Measurements from ENCODE around the gene SETD3. TPM values are rescaled to one million over a fixed set of nuclear protein-coding genes. Genes with fewer than 3 reads are reported as not detected.

Gene SETD3
- total and polyA plus RNA-seq, 4 donors, result 41.0 to 66.0 (median 56.8) TPM

GRCh38 chr14:99430491-99430890, 50.2 kb downstream of the SETD3 start:
- Histone ChIP-seq H3K4me3 (ENCODE audit: low read length in 2 of 2) (no peak overlapping the region), H3K27me3 (ENCODE audit: control insufficient read depth in 1 of 2, insufficient read depth in 2 of 2, low read length in 1 of 2) (no peaks in the 10 kb centered on the region), H3K36me3 (ENCODE audit: control insufficient read depth in 1 of 2, insufficient read depth in 2 of 2, low read length in 1 of 2) (no peaks in the 10 kb centered on the region), H3K4me1 (ENCODE audit: control insufficient read depth in 1 of 2, insufficient read depth in 2 of 2, low read length in 2 of 2) (no peaks in the 10 kb centered on the region), H3K9me3 (ENCODE audit: control insufficient read depth, low read length) (no peaks in the 10 kb centered on the region), H3K27ac (ENCODE audit: low read depth in 1 of 2, low read length in 2 of 2) (no peak overlapping the region)
- intact Hi-C loops (cut with DNase I), result loop anchor here in 1 of 2 donors (2.0 kb wide), 1 partner anchor 50 kb away; the partner anchor contains the start of genes CCNK and SETD3
- DNase-seq (no peak), ATAC-seq (ENCODE audit: low FRiP score) (no peak)
- WGBS, 2 donors, result 77 to 78% methylated on average over 7 of the region's 7 CpGs

- WGBS, 2 donors, result 82 to 86% methylated on average over 11 of the region's 11 CpGs
- Histone ChIP-seq H3K27me3 (ENCODE audit: control insufficient read depth in 1 of 2, insufficient read depth in 2 of 2, low read length in 1 of 2) (no peaks in the 10 kb centered on the region), H3K4me1 (ENCODE audit: control insufficient read depth in 1 of 2, insufficient read depth in 2 of 2, low read length in 2 of 2) (no peaks in the 10 kb centered on the region), H3K4me3 (ENCODE audit: low read length in 2 of 2) (no peak overlapping the region), H3K27ac (ENCODE audit: low read depth in 1 of 2, low read length in 2 of 2) (no peak overlapping the region), H3K9me3 (ENCODE audit: control insufficient read depth, low read length) (no peaks in the 10 kb centered on the region), H3K36me3 (ENCODE audit: control insufficient read depth in 1 of 2, insufficient read depth in 2 of 2, low read length in 1 of 2) (no peaks in the 10 kb centered on the region)
- ATAC-seq (ENCODE audit: low FRiP score) (no peak), DNase-seq (no peak)
- intact Hi-C loops (cut with DNase I), result no loop called here
These were observed 52.9 kb downstream of the SETD3 start for GRCh38 chr14:99427632-99428300.

GRCh38 chr14:99426813-99427346, 53.8 kb downstream of the SETD3 start:
- DNase-seq (no peak), ATAC-seq (ENCODE audit: low FRiP score) (no peak)
- WGBS, 2 donors, result 91% methylated on average over 12 of the region's 12 CpGs
- Histone ChIP-seq H3K4me1 (ENCODE audit: control insufficient read depth in 1 of 2, insufficient read depth in 2 of 2, low read length in 2 of 2) (no peaks in the 10 kb centered on the region), H3K9me3 (ENCODE audit: control insufficient read depth, low read length) (no peaks in the 10 kb centered on the region), H3K36me3 (ENCODE audit: control insufficient read depth in 1 of 2, insufficient read depth in 2 of 2, low read length in 1 of 2) (no peaks in the 10 kb centered on the region), H3K27me3 (ENCODE audit: control insufficient read depth in 1 of 2, insufficient read depth in 2 of 2, low read length in 1 of 2) (no peaks in the 10 kb centered on the region), H3K27ac (ENCODE audit: low read depth in 1 of 2, low read length in 2 of 2) (no peak overlapping the region), H3K4me3 (ENCODE audit: low read length in 2 of 2) (no peak overlapping the region)
- intact Hi-C loops (cut with DNase I), result no loop called here

GRCh38 chr14:99426265-99426664, 54.4 kb downstream of the SETD3 start:
- WGBS, 2 donors, result 91 to 93% methylated on average over 3 of the region's 3 CpGs
- Histone ChIP-seq H3K27me3 (ENCODE audit: control insufficient read depth in 1 of 2, insufficient read depth in 2 of 2, low read length in 1 of 2) (no peaks in the 10 kb centered on the region), H3K27ac (ENCODE audit: low read depth in 1 of 2, low read length in 2 of 2) (no peak overlapping the region), H3K4me1 (ENCODE audit: control insufficient read depth in 1 of 2, insufficient read depth in 2 of 2, low read length in 2 of 2) (no peaks in the 10 kb centered on the region), H3K9me3 (ENCODE audit: control insufficient read depth, low read length) (no peaks in the 10 kb centered on the region), H3K36me3 (ENCODE audit: control insufficient read depth in 1 of 2, insufficient read depth in 2 of 2, low read length in 1 of 2) (no peaks in the 10 kb centered on the region), H3K4me3 (ENCODE audit: low read length in 2 of 2) (no peak overlapping the region)
- intact Hi-C loops (cut with DNase I), result no loop called here
- ATAC-seq (ENCODE audit: low FRiP score) (no peak), DNase-seq (no peak)

GRCh38 chr14:99425272-99425681, 55.4 kb downstream of the SETD3 start:
- 87 to 88% methylated on average over 11 of the region's 11 CpGs for WGBS, 2 donors
- no peaks in the 10 kb centered on the region for H3K9me3 ChIP-seq (ENCODE audit: control insufficient read depth, low read length)
- H3K27ac ChIP-seq (ENCODE audit: low read depth in 1 of 2, low read length in 2 of 2), result no peak overlapping the region
- no peaks in the 10 kb centered on the region for H3K27me3 ChIP-seq (ENCODE audit: control insufficient read depth in 1 of 2, insufficient read depth in 2 of 2, low read length in 1 of 2)
- intact Hi-C loops (cut with DNase I), result no loop called here
- DNase-seq (no peak), ATAC-seq (ENCODE audit: low FRiP score) (no peak)
- H3K4me3 ChIP-seq (ENCODE audit: low read length in 2 of 2), result no peak overlapping the region
- H3K36me3 ChIP-seq (ENCODE audit: control insufficient read depth in 1 of 2, insufficient read depth in 2 of 2, low read length in 1 of 2), result no peaks in the 10 kb centered on the region
- no peaks in the 10 kb centered on the region for H3K4me1 ChIP-seq (ENCODE audit: control insufficient read depth in 1 of 2, insufficient read depth in 2 of 2, low read length in 2 of 2)

- no peaks in the 10 kb centered on the region for H3K4me1 ChIP-seq (ENCODE audit: control insufficient read depth in 1 of 2, insufficient read depth in 2 of 2, low read length in 2 of 2)
- no peak for ATAC-seq (ENCODE audit: low FRiP score)
- no peak for DNase-seq
- no peaks in the 10 kb centered on the region for H3K27me3 ChIP-seq (ENCODE audit: control insufficient read depth in 1 of 2, insufficient read depth in 2 of 2, low read length in 1 of 2)
- 56 to 62% methylated on average over 5 of the region's 5 CpGs for WGBS, 2 donors
- no peaks in the 10 kb centered on the region for H3K9me3 ChIP-seq (ENCODE audit: control insufficient read depth, low read length)
- intact Hi-C loops (cut with DNase I), result no loop called here
- no peak overlapping the region for H3K27ac ChIP-seq (ENCODE audit: low read depth in 1 of 2, low read length in 2 of 2)
- no peaks in the 10 kb centered on the region for H3K36me3 ChIP-seq (ENCODE audit: control insufficient read depth in 1 of 2, insufficient read depth in 2 of 2, low read length in 1 of 2)
- H3K4me3 ChIP-seq (ENCODE audit: low read length in 2 of 2), result no peak overlapping the region
These were observed 56.3 kb downstream of the SETD3 start for GRCh38 chr14:99424306-99424877.

GRCh38 chr14:99423434-99423833, 57.2 kb downstream of the SETD3 start:
- WGBS, 2 donors, result 94 to 96% methylated on average over 1 of the region's 1 CpG

GRCh38 chr14:99422228-99423010, 58.2 kb downstream of the SETD3 start:
- intact Hi-C loops (cut with DNase I), result no loop called here
- Histone ChIP-seq H3K4me1 (ENCODE audit: control insufficient read depth in 1 of 2, insufficient read depth in 2 of 2, low read length in 2 of 2) (no peaks in the 10 kb centered on the region), H3K4me3 (ENCODE audit: low read length in 2 of 2) (no peak overlapping the region), H3K27me3 (ENCODE audit: control insufficient read depth in 1 of 2, insufficient read depth in 2 of 2, low read length in 1 of 2) (no peaks in the 10 kb centered on the region), H3K27ac (ENCODE audit: low read depth in 1 of 2, low read length in 2 of 2) (no peak overlapping the region), H3K36me3 (ENCODE audit: control insufficient read depth in 1 of 2, insufficient read depth in 2 of 2, low read length in 1 of 2) (no peaks in the 10 kb centered on the region), H3K9me3 (ENCODE audit: control insufficient read depth, low read length) (no peaks in the 10 kb centered on the region)
- no peak for DNase-seq
- 86 to 91% methylated on average over 7 of the region's 7 CpGs for WGBS, 2 donors
- ATAC-seq (ENCODE audit: low FRiP score), result no peak

More at GRCh38 chr14:99423434-99423833, 57.2 kb downstream of the SETD3 start:
- no peak for ATAC-seq (ENCODE audit: low FRiP score)
- no peaks in the 10 kb centered on the region for H3K4me1 ChIP-seq (ENCODE audit: control insufficient read depth in 1 of 2, insufficient read depth in 2 of 2, low read length in 2 of 2)
- no peak overlapping the region for H3K27ac ChIP-seq (ENCODE audit: low read depth in 1 of 2, low read length in 2 of 2)
- DNase-seq, result no peak
- no peaks in the 10 kb centered on the region for H3K36me3 ChIP-seq (ENCODE audit: control insufficient read depth in 1 of 2, insufficient read depth in 2 of 2, low read length in 1 of 2)
- H3K9me3 ChIP-seq (ENCODE audit: control insufficient read depth, low read length), result no peaks in the 10 kb centered on the region
- H3K27me3 ChIP-seq (ENCODE audit: control insufficient read depth in 1 of 2, insufficient read depth in 2 of 2, low read length in 1 of 2), result no peaks in the 10 kb centered on the region
- intact Hi-C loops (cut with DNase I), result no loop called here
- H3K4me3 ChIP-seq (ENCODE audit: low read length in 2 of 2), result no peak overlapping the region
